Astrocyte (in vitro differentiated cells and primary cell): Measurements from ENCODE around the gene C1QTNF12. TPM values are rescaled to one million over a fixed set of nuclear protein-coding genes. Genes with fewer than 3 reads are reported as not detected.

Experiments used
- DNase-seq: peaks from one replicate; pipeline ENCODE4 v3.0.0-alpha.2; 2010; ENCODE audit warnings: low read depth
- FAIRE-seq: peaks from 2 replicates; lab custom pipeline; 2011; peaks lifted over from hg19 to GRCh38; lab: Jason Lieb, UNC
- H2AFZ ChIP-seq: 2 replicates; pipeline ENCODE4 v1.6.0; 2012; ENCODE audit warnings: low read depth, low read length, inconsistent platforms
- H3K27ac ChIP-seq: 2 replicates; pipeline ENCODE4 v1.5.1; 2011; ENCODE audit warnings: low read depth, low read length, inconsistent platforms
- H3K27me3 ChIP-seq: 2 replicates; pipeline ENCODE4 v1.6.0; 2011; ENCODE audit warnings: low read length, inconsistent platforms; ENCODE audit not compliant: insufficient read depth
- H3K36me3 ChIP-seq: 2 replicates; pipeline ENCODE4 v1.5.1; 2011; ENCODE audit warnings: low read length, inconsistent platforms; ENCODE audit not compliant: insufficient read depth
- H3K4me1 ChIP-seq: 2 replicates; pipeline ENCODE4 v1.5.1; 2011; ENCODE audit warnings: low read length, inconsistent platforms; ENCODE audit not compliant: insufficient read depth
- H3K4me2 ChIP-seq: 2 replicates; pipeline ENCODE4 v1.6.0; 2012; ENCODE audit warnings: low read length, inconsistent platforms
- H3K4me3 ChIP-seq: 2 replicates; pipeline ENCODE4 v1.5.1; 2011; ENCODE audit warnings: low read depth, mild to moderate bottlenecking, low read length, inconsistent platforms; ENCODE audit not compliant: insufficient read depth
- H3K79me2 ChIP-seq: 2 replicates; pipeline ENCODE4 v1.6.0; 2012; ENCODE audit warnings: mild to moderate bottlenecking, low read length, inconsistent platforms; ENCODE audit not compliant: insufficient read depth
- H3K9ac ChIP-seq: 2 replicates; pipeline ENCODE4 v1.6.0; 2012; ENCODE audit warnings: mild to moderate bottlenecking, low read length, inconsistent platforms
- H3K9me3 ChIP-seq: 2 replicates; pipeline ENCODE4 v1.5.1; 2012; ENCODE audit warnings: low read depth, mild to moderate bottlenecking, low read length, inconsistent platforms; ENCODE audit not compliant: insufficient read depth
- H4K20me1 ChIP-seq: 2 replicates; pipeline ENCODE4 v1.6.0; 2012; ENCODE audit warnings: low read length, inconsistent platforms; ENCODE audit not compliant: insufficient read depth
- H3K27ac Mint-ChIP-seq: one replicate; pipeline ENCODE4 v1.8.0; 2021; ENCODE audit warnings: mild to moderate bottlenecking, mixed read lengths; ENCODE audit not compliant: unreplicated experiment
- H3K27me3 Mint-ChIP-seq: one replicate; pipeline ENCODE4 v1.8.0; 2021; ENCODE audit warnings: low read depth, mixed read lengths; ENCODE audit not compliant: unreplicated experiment
- H3K36me3 Mint-ChIP-seq: one replicate; pipeline ENCODE4 v1.8.0; 2021; ENCODE audit warnings: low read depth, mixed read lengths; ENCODE audit not compliant: unreplicated experiment
- H3K4me1 Mint-ChIP-seq: one replicate; pipeline ENCODE4 v1.8.0; 2021; ENCODE audit warnings: low read depth, mixed read lengths; ENCODE audit not compliant: unreplicated experiment
- H3K4me3 Mint-ChIP-seq: one replicate; pipeline ENCODE4 v1.8.0; 2021; ENCODE audit warnings: mild to moderate bottlenecking, moderate library complexity, mixed read lengths; ENCODE audit not compliant: unreplicated experiment
- H3K9me3 Mint-ChIP-seq: one replicate; pipeline ENCODE4 v1.8.0; 2021; ENCODE audit warnings: mild to moderate bottlenecking, mixed read lengths; ENCODE audit not compliant: unreplicated experiment
- CTCF ChIP-seq: IDR thresholded peaks from 2 replicates; pipeline ENCODE4 v1.5.1; 2011; ENCODE audit warnings: low read depth, mild to moderate bottlenecking, inconsistent platforms, low read length, moderate library complexity; ENCODE audit not compliant: insufficient read depth
- EZH2 ChIP-seq: IDR thresholded peaks from 2 replicates; pipeline ENCODE4 v1.6.1; 2012; ENCODE audit warnings: mild to moderate bottlenecking, low read length, inconsistent platforms; ENCODE audit not compliant: insufficient read depth
- total RNA-seq: library from RNA; stranded (reverse); gene quantifications from 2 replicates; pipeline ENCODE4 v1.2.1, GENCODE V29; 2021

Gene C1QTNF12
- total RNA-seq, 1 donor from 2014 or later, result 3.9 TPM

GRCh38 chr1:1226566-1227362 is 19.8 kb downstream of the C1QTNF12 start:
- FAIRE-seq (no peak), DNase-seq (no peak)
- Histone ChIP-seq H3K4me2 (no peak overlapping the region), H3K9me3 (no peaks in the 10 kb centered on the region), H3K4me3 (no peak overlapping the region), H3K27me3 (no peaks in the 10 kb centered on the region), H3K36me3 (peaks cover 3% of the 10 kb centered on the region), H3K27ac (no peak overlapping the region), H4K20me1 (peaks cover 73% of the 10 kb centered on the region), H2AFZ (no peak overlapping the region), H3K79me2 (peaks cover 82% of the 10 kb centered on the region), H3K4me1 (peaks cover 14% of the 10 kb centered on the region), H3K9ac (no peak overlapping the region)
- TF ChIP-seq EZH2 (no peak), CTCF (no peak)
- Mint-ChIP-seq H3K9me3 (no peaks in the 10 kb centered on the region), H3K4me1 (peaks cover 7% of the 10 kb centered on the region), H3K36me3 (peaks cover 21% of the 10 kb centered on the region), H3K4me3 (no peak overlapping the region), H3K27me3 (no peaks in the 10 kb centered on the region), H3K27ac (no peak overlapping the region)

- peaks cover 74% of the 10 kb centered on the region for H3K79me2 ChIP-seq
- peaks cover 11% of the 10 kb centered on the region for H3K4me1 ChIP-seq
- no peak overlapping the region for H3K27ac ChIP-seq
- H3K36me3 ChIP-seq, result peaks cover 3% of the 10 kb centered on the region
- FAIRE-seq, result no peak
- H3K9me3 ChIP-seq, result no peaks in the 10 kb centered on the region
- peaks cover 74% of the 10 kb centered on the region for H4K20me1 ChIP-seq
- H3K9ac ChIP-seq, result no peak overlapping the region
- H3K27me3 ChIP-seq, result no peaks in the 10 kb centered on the region
- no peak for DNase-seq
- H3K9me3 Mint-ChIP-seq, result no peaks in the 10 kb centered on the region
- H2AFZ ChIP-seq, result no peak overlapping the region
- H3K27ac Mint-ChIP-seq, result no peak overlapping the region
- TF ChIP-seq EZH2 (no peak), CTCF (no peak)
- peaks cover 20% of the 10 kb centered on the region for H3K36me3 Mint-ChIP-seq
- H3K27me3 Mint-ChIP-seq, result no peaks in the 10 kb centered on the region
- H3K4me2 ChIP-seq, result no peak overlapping the region
- H3K4me1 Mint-ChIP-seq, result peaks cover 7% of the 10 kb centered on the region
- no peak overlapping the region for H3K4me3 Mint-ChIP-seq
- H3K4me3 ChIP-seq, result no peak overlapping the region
Observed at GRCh38 chr1:1225913-1226312, 20.6 kb downstream of the C1QTNF12 start.

GRCh38 chr1:1225238-1225845 is 21.2 kb downstream of the C1QTNF12 start:
- Histone ChIP-seq H4K20me1 (peaks cover 69% of the 10 kb centered on the region), H3K4me3 (no peak overlapping the region), H3K9me3 (no peaks in the 10 kb centered on the region), H3K79me2 (peaks cover 68% of the 10 kb centered on the region), H3K4me2 (no peak overlapping the region), H3K4me1 (peaks cover 8% of the 10 kb centered on the region), H3K9ac (no peak overlapping the region), H2AFZ (no peak overlapping the region), H3K27me3 (no peaks in the 10 kb centered on the region), H3K36me3 (peaks cover 3% of the 10 kb centered on the region), H3K27ac (no peak overlapping the region)
- H3K4me1 Mint-ChIP-seq, result peaks cover 4% of the 10 kb centered on the region
- no peaks in the 10 kb centered on the region for H3K9me3 Mint-ChIP-seq
- DNase-seq, result no peak
- TF ChIP-seq EZH2 (no peak), CTCF (no peak)
- no peak overlapping the region for H3K4me3 Mint-ChIP-seq
- H3K36me3 Mint-ChIP-seq, result peaks cover 20% of the 10 kb centered on the region
- no peak overlapping the region for H3K27ac Mint-ChIP-seq
- H3K27me3 Mint-ChIP-seq, result no peaks in the 10 kb centered on the region
- no peak for FAIRE-seq
